HUES6 (cell line): ENCODE results near the gene CLASP1.
"Not testable (repeated sequence)": the region's sequence is repeated elsewhere in the genome, so short reads cannot be mapped to it uniquely, and the experiment has no call there.

Source experiments
- H3K27ac ChIP-seq: 2 replicates; pipeline ENCODE4 v1.7.0; 2013; ENCODE audit warnings: low read depth, mild to moderate bottlenecking, low read length, inconsistent platforms
- H3K27me3 ChIP-seq: 2 replicates; pipeline ENCODE4 v1.6.1; 2013; ENCODE audit warnings: low read length; ENCODE audit not compliant: control insufficient read depth, insufficient read depth
- H3K36me3 ChIP-seq: 2 replicates; pipeline ENCODE4 v1.6.1; 2013; ENCODE audit warnings: low read length; ENCODE audit not compliant: control insufficient read depth, insufficient read depth
- H3K4me1 ChIP-seq: 2 replicates; pipeline ENCODE4 v1.6.1; 2013; ENCODE audit warnings: low read length; ENCODE audit not compliant: control insufficient read depth, insufficient read depth
- H3K4me3 ChIP-seq: 2 replicates; pipeline ENCODE4 v1.5.1; 2013; ENCODE audit warnings: low read depth, low read length
- H3K9ac ChIP-seq: one replicate; pipeline ENCODE4 v1.6.1; 2013; ENCODE audit warnings: mild to moderate bottlenecking, low read length
- H3K9me3 ChIP-seq: 2 replicates; pipeline ENCODE4 v1.6.1; 2013; ENCODE audit warnings: low read depth, low read length; ENCODE audit not compliant: control insufficient read depth, insufficient read depth

CLASP1 gene

DNA sequence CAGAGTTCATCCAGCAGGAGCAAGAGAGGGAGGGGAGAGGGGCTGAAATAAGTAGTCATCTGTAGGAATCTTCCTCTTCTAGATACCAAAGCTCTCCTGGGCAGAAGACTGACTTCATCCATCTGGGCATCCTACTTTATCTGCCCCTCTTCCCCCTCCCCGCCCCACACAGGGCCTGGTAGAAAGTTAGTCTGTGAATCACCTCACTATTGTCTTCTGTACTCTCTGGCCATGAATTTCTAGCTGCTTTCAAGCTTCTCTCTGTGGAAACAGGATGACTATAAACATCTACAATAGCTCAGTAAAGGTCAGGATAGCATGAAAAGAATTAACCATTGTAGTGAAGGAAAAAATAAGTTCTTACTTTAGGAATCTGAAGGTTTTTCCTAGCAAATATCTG lies 166.2 kb downstream of the CLASP1 start:
- H3K27me3 ChIP-seq = no peaks in the 10 kb centered on the region
- H3K27ac ChIP-seq = no peak overlapping the region
- H3K9ac ChIP-seq = no peak overlapping the region
- no peaks in the 10 kb centered on the region for H3K36me3 ChIP-seq
- no peaks in the 10 kb centered on the region for H3K9me3 ChIP-seq
- no peak overlapping the region for H3K4me3 ChIP-seq
- peaks cover 20% of the 10 kb centered on the region for H3K4me1 ChIP-seq

DNA sequence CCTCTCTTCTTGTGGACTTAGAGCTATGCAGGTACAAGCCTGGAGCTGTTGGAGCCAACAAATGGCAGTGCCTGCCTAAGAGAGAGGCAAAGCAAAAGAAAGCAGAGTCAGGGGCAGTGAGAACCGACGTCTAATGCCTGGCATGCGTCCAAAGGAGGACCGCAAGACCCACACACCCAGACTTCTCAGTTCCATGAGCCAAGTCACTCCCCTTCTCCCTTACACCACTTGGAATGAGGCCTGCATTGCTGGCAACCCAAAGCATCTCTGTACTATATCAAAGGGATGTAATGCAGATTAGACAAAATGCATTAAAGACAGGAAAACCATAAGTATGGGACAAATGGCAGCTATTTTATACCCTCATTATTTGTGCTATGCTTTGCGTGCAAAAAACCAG lies 168.4 kb downstream of the CLASP1 start:
- no peaks in the 10 kb centered on the region for H3K9me3 ChIP-seq
- no peaks in the 10 kb centered on the region for H3K27me3 ChIP-seq
- H3K36me3 ChIP-seq = no peaks in the 10 kb centered on the region
- H3K4me3 ChIP-seq = no peak overlapping the region
- H3K4me1 ChIP-seq = peaks cover 25% of the 10 kb centered on the region
- H3K9ac ChIP-seq = no peak overlapping the region
- no peak overlapping the region for H3K27ac ChIP-seq

DNA sequence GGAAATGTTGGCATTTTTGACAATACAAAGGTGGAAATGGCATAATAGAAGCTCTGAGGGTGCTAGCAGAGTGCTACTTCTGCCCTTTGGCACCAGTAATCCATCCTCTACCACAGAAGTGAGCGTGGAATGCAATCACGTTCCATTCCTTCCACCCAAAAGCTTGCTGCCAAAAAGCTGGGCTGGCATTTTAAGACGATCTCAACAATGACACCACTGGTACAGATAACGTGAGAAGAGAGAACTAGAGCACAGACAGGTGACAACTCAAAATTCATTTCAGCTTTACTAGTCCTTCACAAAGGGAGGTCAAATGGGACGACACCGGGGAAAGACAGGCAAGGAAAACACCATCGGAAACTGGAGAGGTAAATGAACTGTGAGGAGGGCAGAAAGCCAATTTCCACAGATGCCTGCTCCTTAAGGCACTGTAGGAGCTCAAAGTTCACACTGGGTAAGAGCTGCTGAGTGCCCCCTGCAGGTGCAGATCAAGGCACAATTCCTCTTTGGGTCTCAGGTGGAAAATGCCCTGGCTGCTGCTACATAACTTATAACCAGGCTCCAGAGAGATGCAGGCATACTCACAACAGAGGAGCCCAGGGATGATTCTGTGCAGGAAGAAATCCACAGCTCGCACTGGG lies 169.3 kb downstream of the CLASP1 start:
- no peak overlapping the region for H3K4me3 ChIP-seq
- no peak overlapping the region for H3K27ac ChIP-seq
- H3K4me1 ChIP-seq = peaks cover 28% of the 10 kb centered on the region

DNA sequence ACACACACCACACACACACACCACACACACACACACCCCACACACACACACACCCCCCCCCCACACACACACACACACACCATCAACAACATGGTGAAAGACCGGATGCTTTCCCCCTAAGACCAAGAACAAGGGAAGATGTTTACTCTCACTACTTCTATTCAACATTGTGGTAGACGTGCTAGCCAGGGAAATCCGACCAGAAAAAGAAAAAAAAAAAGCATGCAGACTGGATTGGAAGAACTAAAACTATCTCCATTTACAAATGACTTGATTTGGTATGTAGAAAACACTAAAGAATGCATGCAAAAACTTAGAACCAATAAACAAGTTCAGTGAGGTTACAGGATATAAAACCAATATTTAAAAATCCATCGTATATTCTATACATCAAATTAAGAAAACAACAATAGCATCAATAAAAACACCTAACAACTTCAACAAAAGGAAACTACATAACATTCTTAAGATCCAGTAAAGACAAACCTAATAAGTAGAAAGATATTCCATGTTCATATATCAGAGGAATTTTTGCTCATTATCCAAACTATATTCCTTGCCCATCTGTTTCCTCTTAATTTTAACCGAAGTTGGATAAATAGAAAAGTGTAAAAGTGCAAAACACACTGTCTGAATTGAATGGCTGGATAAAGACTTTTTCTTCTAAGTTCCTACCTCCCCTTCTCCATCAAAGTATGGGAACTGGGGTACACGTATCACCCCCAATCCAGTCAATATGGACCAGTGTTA lies 170.1 kb downstream of the CLASP1 start:
- no peaks in the 10 kb centered on the region for H3K9me3 ChIP-seq
- no peaks in the 10 kb centered on the region for H3K27me3 ChIP-seq
- no peak overlapping the region for H3K27ac ChIP-seq
- H3K4me1 ChIP-seq = peaks cover 33% of the 10 kb centered on the region
- no peaks in the 10 kb centered on the region for H3K36me3 ChIP-seq
- no peak overlapping the region for H3K9ac ChIP-seq
- no peak overlapping the region for H3K4me3 ChIP-seq

More for the DNA sequence above, 169.3 kb downstream of the CLASP1 start:
- Histone ChIP-seq H3K27me3 (no peaks in the 10 kb centered on the region), H3K36me3 (no peaks in the 10 kb centered on the region), H3K9ac (no peak overlapping the region), H3K9me3 (no peaks in the 10 kb centered on the region)

DNA sequence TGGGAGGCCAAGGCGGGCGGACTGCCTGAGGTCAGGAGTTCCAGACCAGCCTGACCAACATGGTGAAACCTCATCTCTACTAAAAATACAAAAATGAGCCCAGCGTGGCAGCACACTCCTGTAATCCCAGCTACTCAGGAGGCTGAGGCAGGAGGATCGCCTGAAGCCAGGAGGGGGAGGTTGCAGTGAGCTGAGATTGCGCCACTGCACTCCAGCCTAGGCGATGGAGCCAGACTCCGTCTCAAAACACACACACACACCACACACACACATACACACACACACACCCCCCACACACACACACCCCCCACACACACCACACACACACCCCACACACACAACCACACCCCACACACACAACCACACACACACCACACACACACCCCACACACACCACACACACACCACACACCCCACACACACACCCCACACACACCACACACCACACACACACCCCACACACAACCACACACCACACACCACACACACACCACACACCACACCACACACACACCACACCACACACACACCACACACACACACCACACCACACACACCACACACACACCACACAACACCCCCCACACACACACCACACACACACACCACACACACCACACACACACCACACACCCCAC lies 170.8 kb downstream of the CLASP1 start:
- peaks cover 35% of the 10 kb centered on the region for H3K4me1 ChIP-seq
- not testable (repeated sequence) for H3K36me3 ChIP-seq, H3K9ac ChIP-seq, H3K27ac ChIP-seq, H3K4me3 ChIP-seq, H3K27me3 ChIP-seq, H3K9me3 ChIP-seq

DNA sequence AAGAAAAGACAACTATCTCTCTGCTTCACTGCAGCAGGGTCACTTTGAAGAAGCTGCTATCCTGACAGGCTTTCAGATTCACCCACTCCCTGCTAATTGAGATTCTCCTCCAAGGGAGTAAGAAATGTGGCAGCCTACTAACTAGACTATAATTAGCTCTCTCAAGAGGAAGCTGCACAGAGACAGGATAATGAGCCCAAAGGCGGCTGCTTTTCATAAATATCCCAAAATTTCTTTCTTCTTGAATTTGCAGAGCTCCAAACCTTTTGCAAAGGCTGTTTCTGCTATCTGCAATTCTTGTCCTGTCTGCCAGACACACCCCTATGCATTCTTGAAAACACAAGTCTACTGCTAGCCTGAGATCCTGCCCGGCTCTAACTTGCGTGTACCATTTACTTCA lies 172.6 kb downstream of the CLASP1 start:
- Histone ChIP-seq H3K9me3 (no peaks in the 10 kb centered on the region), H3K9ac (no peak overlapping the region), H3K4me3 (no peak overlapping the region), H3K27ac (no peak overlapping the region; the same call in 1 of the 2 replicates), H3K4me1 (peaks cover 50% of the 10 kb centered on the region), H3K36me3 (no peaks in the 10 kb centered on the region), H3K27me3 (no peaks in the 10 kb centered on the region)

DNA sequence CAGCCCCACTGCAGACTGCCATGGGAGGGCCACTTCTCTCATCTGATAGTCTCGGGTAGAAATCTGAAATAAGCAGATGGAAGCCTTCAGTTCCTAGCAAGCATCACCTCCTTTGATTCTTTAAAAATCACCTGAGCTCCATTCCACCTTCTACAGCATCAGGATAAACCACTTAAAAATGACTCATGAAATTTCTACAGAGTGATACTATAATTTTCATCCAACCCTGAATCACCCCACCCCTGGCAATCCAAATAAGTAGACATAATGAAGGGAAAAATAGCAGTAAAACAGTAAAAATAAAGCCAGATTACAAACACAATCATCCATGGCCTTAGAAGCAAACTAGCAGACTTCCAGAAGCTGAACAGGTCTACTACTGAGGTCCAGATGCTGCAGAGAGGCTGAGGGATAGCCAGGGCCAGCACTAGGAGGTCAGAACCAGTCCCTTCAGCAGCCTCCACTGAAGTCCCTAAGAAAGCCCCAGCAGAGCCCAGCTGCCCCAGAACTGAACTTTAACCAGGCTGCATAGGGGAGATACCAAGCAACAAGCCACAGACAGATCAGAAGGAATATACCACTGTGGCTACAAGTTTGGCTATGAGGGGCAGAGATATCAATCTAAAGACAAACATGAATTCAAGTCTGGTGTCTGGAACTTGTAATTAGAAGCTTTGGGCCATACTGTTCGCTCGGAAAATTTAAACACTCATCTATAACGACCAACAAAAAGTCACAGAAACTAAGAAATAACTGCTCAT lies 173.3 kb downstream of the CLASP1 start:
- no peak overlapping the region for H3K9ac ChIP-seq
- no peaks in the 10 kb centered on the region for H3K36me3 ChIP-seq
- H3K9me3 ChIP-seq = no peaks in the 10 kb centered on the region
- H3K27ac ChIP-seq = no peak overlapping the region
- H3K4me3 ChIP-seq = no peak overlapping the region
- peaks cover 54% of the 10 kb centered on the region for H3K4me1 ChIP-seq
- H3K27me3 ChIP-seq = no peaks in the 10 kb centered on the region

DNA sequence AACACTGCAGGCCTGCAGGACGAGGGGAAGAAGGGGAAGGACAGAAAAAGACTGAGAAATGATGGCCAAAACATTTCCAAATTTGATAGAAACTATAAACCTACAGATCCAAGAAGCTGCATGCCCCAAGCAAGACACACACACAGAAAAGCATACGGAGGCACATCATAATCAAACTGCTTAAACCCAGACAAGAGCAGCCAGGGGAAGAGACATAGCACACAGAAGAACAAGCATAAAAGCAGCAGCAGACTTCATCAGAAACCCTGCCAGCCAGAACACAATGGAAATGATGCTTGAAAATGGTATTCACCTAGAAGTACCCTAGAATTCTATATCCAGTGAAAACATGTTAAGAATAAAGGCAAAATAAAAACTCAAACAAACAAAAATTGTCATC lies 175.8 kb downstream of the CLASP1 start:
- Histone ChIP-seq H3K9ac (no peak overlapping the region), H3K9me3 (no peaks in the 10 kb centered on the region), H3K27me3 (no peaks in the 10 kb centered on the region), H3K36me3 (peaks cover 12% of the 10 kb centered on the region), H3K27ac (no peak overlapping the region), H3K4me1 (peaks cover 42% of the 10 kb centered on the region), H3K4me3 (no peak overlapping the region)

DNA sequence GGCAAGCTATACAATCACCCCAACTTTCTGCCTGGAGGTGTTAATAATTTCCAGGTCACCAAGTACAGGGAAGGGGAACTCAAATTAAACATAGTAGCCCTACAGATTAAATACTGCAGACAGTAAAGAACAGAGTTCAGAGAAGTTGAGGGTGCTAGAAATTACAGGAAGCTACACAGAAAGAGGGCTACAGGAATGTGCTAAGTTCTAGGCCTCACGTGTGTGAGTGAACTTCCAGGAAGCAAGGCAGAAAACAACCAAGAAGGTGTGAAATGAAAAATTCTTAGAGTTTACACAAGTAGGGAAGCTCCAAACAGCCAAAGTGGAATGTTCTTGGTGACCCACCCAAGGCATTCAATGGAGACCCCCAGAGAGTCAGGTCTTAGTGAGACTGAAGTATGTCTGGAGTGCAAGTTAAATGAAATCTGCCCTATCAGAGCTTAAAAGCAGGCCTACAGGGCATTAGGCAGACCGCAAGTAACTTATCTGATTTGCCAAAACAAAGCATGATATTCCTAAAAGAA lies 176.7 kb downstream of the CLASP1 start:
- Histone ChIP-seq H3K27ac (peak overlapping the region; percentile 41), H3K36me3 (peaks cover 22% of the 10 kb centered on the region), H3K9ac (no peak overlapping the region), H3K4me1 (peaks cover 42% of the 10 kb centered on the region), H3K9me3 (no peaks in the 10 kb centered on the region), H3K4me3 (no peak overlapping the region), H3K27me3 (no peaks in the 10 kb centered on the region)

DNA sequence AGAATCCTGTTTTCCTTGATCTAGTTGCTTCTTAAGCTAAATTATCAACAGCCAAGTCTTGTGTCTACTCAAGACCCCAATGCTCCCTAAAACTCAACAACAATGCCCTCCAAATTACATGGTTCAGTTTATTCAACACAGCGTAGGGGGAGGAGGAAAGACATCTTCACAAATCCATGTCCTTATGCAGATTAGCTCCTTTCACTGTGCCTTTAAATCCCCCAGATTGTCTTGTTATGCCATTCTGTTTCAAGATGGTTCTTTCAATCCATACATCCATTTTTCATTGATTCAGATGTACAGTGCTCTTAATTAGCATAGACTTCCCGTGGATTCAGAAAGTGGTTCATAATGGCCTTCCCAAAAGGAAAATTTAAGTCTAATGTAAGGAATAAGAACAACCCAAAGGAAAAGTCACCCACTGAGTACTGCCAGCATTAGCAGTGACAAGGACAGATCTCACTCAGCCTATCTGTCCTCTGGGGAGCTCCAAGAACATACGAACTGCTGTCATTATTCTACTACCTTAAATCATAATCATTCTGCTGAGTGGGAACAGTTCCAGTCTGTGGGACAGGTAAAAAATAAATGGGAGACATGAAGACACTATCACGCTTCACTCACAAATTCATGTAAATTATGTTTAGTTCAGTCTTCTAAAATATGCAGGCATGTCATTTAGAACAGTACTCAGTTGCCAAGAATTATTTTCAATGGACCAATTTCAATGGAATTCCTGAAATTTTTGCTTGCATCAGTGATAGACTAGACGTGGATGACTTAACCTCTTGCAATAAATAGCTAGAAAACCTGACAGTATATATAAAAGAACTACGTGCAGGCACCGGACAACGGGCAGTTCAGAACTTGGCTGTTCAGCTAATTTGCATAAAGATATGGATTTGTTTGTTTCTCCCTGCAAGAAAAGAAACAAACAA lies 177.5 kb downstream of the CLASP1 start:
- Histone ChIP-seq H3K4me3 (no peak overlapping the region), H3K27me3 (no peaks in the 10 kb centered on the region), H3K4me1 (peaks cover 38% of the 10 kb centered on the region), H3K27ac (peak overlapping the region; percentile 41), H3K9me3 (no peaks in the 10 kb centered on the region), H3K9ac (no peak overlapping the region), H3K36me3 (peaks cover 29% of the 10 kb centered on the region)
